Left colon (tissue), 2 donors: Measurements from ENCODE around the gene NKAIN2. TPM values are rescaled to one million over a fixed set of nuclear protein-coding genes. Genes with fewer than 3 reads are reported as not detected.
"Not testable (repeated sequence)": the region's sequence is repeated elsewhere in the genome, so short reads cannot be mapped to it uniquely, and the experiment has no call there.

ENCODE experiments used
- ATAC-seq: fragments of 200-7000 bp; cut with Tn5 transposase; one replicate; pipeline ENCODE4 v1.9.1; 2020; ENCODE audit warnings: mild to moderate bottlenecking, moderate library complexity
- DNase-seq, 2 donors: peaks; one replicate each; pipeline ENCODE4 v3.0.0-alpha.2; 2020
- intact Hi-C, 2 donors: fragments of 100-400 bp; cut with DNase I in 1 of 2; cut with micrococcal nuclease in 1 of 2; formaldehyde crosslinking; loops; one replicate each; pipeline versions ENCODE4 v1.11.2 to v1.14.0; 2022; cut with DNase I, micrococcal nuclease
- total RNA-seq, 2 donors: library from RNA; stranded (reverse); fragmentation: NEBNext Ultra II Directional; extraction: Animal tissue kit (Norgen Biotek cat#: 25700); gene quantifications; one replicate each; pipeline ENCODE4 v1.2.1, GENCODE V29; 2021
- donor health status: DM: no; HTN: no; CAD: no.
- donor health status: DM: yes; HTN: yes; CAD: no.

Gene NKAIN2
- total RNA-seq, 2 donors from 2014 or later = 0.12 to 0.14 TPM

DNA sequence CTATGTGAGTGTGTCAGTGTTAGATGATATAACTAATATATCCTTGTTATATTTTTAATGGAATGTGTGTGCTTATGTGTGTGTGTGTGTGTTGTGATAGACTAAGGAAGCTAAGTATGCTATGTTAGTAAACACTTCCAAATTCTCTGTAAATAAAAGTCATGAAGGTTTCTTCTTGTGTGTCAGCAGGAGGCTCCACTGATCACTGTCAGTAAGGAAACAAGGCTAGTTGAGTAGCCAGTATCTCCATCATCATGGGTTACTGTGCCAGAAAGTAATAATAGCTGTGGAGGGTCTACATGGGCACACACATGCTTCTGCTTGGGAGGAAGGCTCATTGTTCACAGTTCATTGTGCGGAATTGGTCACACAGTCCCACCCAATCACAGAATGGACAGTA, 855.8 kb downstream of the NKAIN2 start:
- ATAC-seq (no peak), DNase-seq (no peak)
- intact Hi-C loops = no loop called here

DNA sequence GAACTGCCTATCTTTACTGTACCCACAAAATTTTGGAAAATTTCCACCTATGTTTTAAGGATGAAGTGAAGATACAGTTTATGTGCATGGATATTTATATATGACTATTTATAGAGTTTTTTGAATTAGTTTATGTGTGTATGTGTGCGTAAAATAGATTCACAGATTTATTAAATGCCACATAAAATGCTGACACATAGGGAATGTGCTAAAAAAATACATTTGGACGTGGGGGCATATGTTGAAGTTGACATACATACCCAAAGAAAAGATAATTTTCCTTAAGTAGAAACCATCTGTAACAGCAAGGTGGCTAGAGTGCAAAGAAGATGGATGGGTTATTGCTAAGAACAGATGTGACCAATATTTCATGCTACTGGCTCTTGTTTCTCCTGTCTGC, 856.5 kb downstream of the NKAIN2 start:
- intact Hi-C loops = no loop called here
- no peak for DNase-seq
- ATAC-seq = no peak

- no peak for ATAC-seq
- intact Hi-C loops = no loop called here
Observed at GRCh38 chr6:124661097-124661661, 857.5 kb downstream of the NKAIN2 start.

DNA sequence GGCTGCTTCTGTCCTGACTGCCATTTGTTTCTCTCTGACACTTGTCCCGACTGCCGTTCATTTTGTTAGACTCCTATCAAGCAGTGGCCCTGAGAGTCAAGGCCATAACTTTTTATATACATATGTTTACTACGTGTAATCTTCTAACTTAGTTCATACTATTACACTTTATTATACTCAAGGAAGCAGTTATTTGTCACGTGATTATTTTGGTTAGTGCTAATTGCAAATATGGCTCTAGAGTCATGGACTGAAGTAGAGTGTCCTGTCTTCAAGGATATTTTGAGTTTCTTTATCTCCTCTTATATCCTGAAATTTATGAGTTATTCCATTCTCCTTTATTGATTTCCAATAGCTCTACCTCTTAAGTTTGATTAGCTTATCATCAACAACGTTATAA, 864.4 kb downstream of the NKAIN2 start:
- ATAC-seq (no peak), DNase-seq (no peak)
- intact Hi-C loops = no loop called here

More at GRCh38 chr6:124661097-124661661, 857.5 kb downstream of the NKAIN2 start:
- no peak for DNase-seq

DNA sequence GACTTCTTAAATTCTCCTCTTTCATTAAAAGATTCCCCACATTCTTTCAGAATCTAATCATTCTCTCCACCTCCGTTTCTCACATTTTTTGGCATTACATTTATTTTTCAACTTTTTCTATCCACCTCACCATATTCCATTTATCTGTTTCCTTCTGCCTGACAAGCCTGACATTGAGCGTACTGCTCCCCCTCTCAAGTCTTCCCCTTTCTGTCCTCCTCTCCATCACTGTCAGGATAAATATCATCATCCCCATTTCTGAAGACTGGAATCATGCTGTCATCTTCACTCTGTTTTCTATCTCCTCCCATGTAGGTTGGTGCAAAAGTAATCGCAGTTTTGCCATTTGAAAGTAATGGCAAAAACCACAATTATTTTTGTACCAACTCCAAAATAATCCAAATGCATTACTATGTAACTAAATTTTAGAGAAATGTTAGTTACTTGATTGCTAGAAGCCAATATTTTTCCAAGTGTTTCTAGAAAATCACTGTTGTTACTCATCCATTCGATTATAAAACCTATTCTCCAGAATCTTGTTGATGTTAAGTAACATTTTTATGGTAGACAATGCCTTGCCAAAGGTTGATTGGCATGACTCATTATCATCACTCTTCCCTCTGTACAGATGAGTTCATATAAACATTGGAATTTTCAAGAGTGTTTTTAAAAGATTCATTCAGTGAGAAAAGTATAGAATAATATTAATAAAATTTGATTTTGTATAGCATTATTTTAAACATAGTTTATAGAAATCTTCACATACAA, 866.2 kb downstream of the NKAIN2 start:
- ATAC-seq (no peak), DNase-seq (no peak)
- intact Hi-C loops = no loop called here

DNA sequence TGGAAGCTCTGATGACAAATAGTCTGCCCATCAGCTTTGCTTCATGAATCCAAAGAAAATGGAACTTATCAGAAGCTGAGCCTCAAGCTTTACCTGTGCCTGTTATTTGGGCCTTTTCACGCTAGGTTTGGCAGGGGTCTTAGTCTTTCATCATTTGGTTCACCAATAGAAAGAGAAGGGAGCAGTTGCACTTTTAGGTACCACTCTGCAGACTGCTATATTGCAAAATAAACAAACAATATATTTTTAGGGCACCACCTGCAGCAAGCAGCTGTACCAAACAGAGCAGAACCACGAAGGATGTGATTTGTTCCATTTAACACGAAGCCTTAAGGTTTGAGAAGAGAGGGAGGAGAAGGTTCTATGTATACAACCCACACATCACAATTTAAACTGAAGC, 867.1 kb downstream of the NKAIN2 start:
- ATAC-seq = no peak
- DNase-seq = no peak
- intact Hi-C loops = no loop called here

DNA sequence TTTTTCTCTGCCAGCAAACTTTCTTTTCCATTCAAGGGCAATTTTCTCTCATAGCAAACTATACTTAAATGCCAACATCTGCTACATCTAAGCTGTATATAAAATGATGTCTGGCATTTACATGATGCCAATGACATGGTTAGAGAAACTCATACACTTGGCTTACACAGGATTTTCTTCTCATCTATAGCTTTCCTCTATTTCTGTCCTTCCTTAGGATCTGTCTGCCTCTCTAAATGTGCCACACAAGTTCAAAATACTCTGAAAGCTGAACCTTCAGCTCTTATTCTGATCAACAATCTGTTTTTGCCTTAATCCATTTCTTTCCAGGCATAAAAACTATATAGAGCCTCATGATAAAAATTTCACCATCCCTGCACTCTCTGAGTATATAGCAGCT, 867.7 kb downstream of the NKAIN2 start:
- DNase-seq (no peak), ATAC-seq (no peak)
- intact Hi-C loops = no loop called here

- ATAC-seq = no peak
- no peak for DNase-seq
- intact Hi-C loops = no loop called here
Observed at GRCh38 chr6:124674042-124674441, 870.4 kb downstream of the NKAIN2 start.

DNA sequence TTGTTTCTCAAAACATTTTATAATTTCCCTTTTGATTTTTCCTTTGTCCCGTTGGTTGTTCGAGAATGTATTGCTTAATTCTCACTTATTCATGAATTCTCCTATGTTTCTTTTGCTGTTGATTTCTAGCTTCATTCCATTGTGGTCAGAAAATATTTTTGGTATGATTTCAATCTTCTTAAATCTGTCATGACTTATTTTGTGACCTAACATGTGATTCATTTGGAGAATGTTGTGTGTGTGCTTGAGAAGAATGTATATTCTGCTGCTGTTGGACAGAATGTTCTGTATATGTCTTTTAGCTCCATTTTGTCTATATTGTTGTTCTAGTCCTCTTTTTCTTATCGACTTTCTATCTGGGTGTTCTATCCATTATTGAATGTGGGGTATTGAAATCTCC, 872.4 kb downstream of the NKAIN2 start:
- ATAC-seq = no peak
- intact Hi-C loops = no loop called here
- no peak for DNase-seq

DNA sequence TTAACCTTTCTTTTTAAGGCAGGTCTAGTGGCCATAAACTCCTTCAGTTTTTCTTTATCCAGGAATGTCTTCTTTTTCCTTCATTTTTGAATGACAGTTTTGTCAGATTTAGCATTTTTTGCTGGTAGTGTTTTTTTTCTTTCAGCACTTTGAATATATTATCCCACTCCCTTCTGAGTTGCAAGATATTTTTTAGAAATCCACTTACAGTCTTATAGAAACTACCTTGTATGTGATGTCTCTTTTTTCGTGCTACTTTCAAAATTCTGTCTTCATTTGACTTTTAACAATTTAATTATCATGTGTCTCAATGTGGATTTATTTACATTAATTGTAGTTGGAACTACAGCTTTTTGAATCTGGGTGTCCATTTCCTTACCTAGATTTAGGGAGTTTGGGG, 874.2 kb downstream of the NKAIN2 start:
- no peak for DNase-seq
- intact Hi-C loops = no loop called here
- no peak for ATAC-seq

DNA sequence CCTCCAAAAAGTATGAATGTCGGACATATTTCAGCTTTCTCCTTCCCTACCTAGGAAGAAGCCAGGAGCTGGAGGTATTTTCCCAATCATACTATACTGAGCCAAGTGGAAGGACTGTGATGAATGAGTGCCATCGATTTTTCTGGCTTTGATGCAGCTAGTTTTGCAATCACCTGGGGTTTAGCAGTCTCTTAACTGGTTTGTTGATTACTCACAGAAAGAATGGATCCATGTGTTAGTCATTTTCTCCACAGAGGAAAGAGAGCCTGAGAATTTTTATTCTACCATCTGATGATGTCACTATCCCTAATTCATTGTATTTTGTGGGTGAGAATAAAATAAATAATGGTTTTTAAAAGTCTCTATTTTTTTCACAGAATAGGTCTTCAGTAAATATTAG, 875.7 kb downstream of the NKAIN2 start:
- ATAC-seq (no peak), DNase-seq (no peak)
- intact Hi-C loops = no loop called here

GRCh38 chr6:124682751-124683150, 879.1 kb downstream of the NKAIN2 start:
- ATAC-seq (no peak), DNase-seq (no peak)
- intact Hi-C loops = no loop called here

GRCh38 chr6:124683507-124683906, 879.8 kb downstream of the NKAIN2 start:
- intact Hi-C loops = no loop called here
- ATAC-seq (no peak), DNase-seq (no peak)

DNA sequence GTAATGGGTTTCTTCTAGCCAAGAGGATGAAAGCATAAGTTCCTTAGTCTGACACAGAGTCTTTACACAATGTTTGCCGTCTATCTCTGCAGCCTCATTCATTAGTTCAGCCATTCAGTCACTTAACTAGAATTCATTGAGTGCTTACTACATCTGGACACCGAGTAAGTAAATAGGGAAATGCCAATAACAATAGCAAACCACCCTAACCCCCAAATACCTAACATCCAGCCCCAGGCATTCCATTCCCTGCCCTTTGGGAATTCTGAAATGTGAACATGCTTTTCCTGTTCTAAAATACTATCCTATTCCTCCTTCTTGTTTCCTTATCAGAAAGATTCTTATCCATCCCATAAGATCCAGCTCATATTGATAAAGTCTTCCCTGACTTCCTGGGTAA, 881.0 kb downstream of the NKAIN2 start:
- DNase-seq = no peak
- intact Hi-C loops = no loop called here
- ATAC-seq = no peak

- intact Hi-C loops = no loop called here
- ATAC-seq = no peak
- DNase-seq = no peak
Observed at GRCh38 chr6:124688369-124688768, 884.7 kb downstream of the NKAIN2 start.

DNA sequence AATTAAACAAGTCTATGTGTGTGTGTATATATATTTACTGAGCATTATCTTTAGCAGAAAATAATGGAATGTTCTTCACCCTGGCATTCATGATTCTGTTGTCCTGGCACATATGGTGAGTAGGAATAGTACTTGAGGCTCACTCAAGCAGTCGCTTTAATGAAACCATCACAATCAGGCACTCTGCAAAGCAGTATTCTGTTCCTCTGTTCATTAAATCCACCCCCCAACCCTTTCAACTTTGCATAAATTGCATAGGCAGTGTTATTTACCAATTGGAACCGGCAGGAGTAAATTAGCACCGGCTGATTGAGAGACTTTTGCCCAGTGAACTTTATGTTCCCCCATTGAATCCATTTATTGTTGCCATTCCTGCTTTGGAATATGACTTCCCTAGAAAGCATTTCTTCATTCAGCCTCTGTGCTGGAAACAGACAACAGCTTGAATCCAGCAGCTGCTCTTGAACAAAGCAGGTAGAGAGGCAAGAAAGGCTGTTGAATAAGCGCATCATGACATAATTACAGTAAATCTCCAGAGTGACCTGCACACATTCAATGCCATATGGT, 890.6 kb downstream of the NKAIN2 start:
- no peak for ATAC-seq

DNA sequence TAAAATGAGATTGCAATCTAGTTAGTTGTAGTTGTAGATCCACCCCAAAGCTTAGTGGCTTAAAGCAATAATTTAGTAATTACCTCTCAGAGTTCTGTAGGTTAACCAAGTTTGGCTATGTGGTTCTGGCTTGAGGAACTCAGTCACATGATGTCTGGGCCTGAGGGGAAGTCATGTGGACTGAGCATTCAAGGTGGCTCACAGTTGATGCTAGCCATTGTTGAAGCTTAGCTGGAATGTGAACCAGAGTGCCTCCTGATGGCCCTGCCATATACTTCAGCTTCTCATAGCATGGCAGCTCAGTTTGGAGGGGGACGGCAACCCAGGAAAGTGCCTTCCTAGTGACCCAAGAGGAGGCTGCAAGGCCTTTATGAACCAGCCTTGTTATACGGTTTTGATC, 895.4 kb downstream of the NKAIN2 start:
- intact Hi-C loops = no loop called here
- DNase-seq (no peak), ATAC-seq (no peak)

More for the DNA sequence above, 890.6 kb downstream of the NKAIN2 start:
- no peak for DNase-seq
- intact Hi-C loops = no loop called here

GRCh38 chr6:124703541-124703940, 899.9 kb downstream of the NKAIN2 start:
- ATAC-seq (no peak), DNase-seq (no peak)
- intact Hi-C loops = no loop called here

DNA sequence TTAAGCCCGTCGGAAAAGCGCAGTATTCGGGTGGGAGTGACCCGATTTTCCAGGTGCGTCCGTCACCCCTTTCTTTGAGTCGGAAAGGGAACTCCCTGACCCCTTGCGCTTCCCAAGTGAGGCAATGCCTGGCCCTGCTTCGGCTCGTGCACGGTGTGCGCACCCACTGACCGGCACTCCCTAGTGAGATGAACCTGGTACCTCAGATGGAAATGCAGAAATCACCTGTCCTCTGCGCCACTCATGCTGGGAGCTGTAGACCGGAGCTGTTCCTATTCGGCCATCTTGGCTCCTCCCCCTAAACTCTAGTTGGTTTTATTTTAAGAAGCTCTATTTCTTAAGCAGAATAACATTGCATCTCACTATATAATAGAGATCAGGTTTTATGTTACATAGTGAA, 908.9 kb downstream of the NKAIN2 start:
- DNase-seq, intact Hi-C loops, ATAC-seq: not testable (repeated sequence)

GRCh38 chr6:124714728-124715127, 911.1 kb downstream of the NKAIN2 start:
- intact Hi-C loops = no loop called here
- DNase-seq (no peak), ATAC-seq (no peak)

- DNase-seq (no peak), ATAC-seq (no peak)
- intact Hi-C loops = no loop called here
Observed at GRCh38 chr6:124719913-124720312, 916.2 kb downstream of the NKAIN2 start.
